Measurements from ENCODE around the gene RNF103. TPM values are rescaled to one million over a fixed set of nuclear protein-coding genes. Genes with fewer than 3 reads are reported as not detected.

Gene RNF103
- total RNA-seq, 2 experiments from 2014 or later, result 124 to 130 TPM

DNA sequence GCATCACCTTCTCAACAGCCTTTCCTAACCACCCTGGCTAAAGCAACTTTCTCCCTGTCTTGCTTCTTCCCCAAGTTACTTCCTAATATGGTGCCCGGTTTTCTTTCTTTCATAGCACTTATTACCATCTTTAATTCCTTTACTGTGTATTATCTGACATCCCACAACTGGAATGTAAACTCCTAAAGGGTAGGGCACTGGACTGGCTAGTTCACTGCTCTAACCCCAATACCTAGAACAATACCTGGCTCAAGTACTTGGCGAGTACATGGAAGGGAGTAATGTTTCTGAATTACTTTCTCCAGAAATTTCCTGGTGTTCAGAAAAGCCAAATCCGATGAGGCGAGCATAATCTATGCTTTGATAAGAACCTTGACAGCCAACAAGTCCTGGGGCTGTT is 22.7 kb upstream of the RNF103 start:
- ATAC-seq (ENCODE audit: poor library complexity) (no peak), DNase-seq (no peak)
- Mint-ChIP-seq H3K27me3 (no peaks in the 10 kb centered on the region), H3K9me3 (peaks cover 11% of the 10 kb centered on the region), H3K36me3 (ENCODE audit: low read depth) (peaks cover 14% of the 10 kb centered on the region), H3K27ac (no peak overlapping the region), H3K4me3 (no peak overlapping the region), H3K4me1 (ENCODE audit: low read depth) (no peaks in the 10 kb centered on the region)
- no peaks in the 10 kb centered on the region for H3K36me3 ChIP-seq (ENCODE audit: insufficient read depth, low read length)
- CTCF ChIA-PET, result no interaction called here
- H3K27ac ChIP-seq (ENCODE audit: low read depth in 1 of 2, low read length in 2 of 2), result no peak overlapping the region
- TF ChIP-seq, protein P1, sequence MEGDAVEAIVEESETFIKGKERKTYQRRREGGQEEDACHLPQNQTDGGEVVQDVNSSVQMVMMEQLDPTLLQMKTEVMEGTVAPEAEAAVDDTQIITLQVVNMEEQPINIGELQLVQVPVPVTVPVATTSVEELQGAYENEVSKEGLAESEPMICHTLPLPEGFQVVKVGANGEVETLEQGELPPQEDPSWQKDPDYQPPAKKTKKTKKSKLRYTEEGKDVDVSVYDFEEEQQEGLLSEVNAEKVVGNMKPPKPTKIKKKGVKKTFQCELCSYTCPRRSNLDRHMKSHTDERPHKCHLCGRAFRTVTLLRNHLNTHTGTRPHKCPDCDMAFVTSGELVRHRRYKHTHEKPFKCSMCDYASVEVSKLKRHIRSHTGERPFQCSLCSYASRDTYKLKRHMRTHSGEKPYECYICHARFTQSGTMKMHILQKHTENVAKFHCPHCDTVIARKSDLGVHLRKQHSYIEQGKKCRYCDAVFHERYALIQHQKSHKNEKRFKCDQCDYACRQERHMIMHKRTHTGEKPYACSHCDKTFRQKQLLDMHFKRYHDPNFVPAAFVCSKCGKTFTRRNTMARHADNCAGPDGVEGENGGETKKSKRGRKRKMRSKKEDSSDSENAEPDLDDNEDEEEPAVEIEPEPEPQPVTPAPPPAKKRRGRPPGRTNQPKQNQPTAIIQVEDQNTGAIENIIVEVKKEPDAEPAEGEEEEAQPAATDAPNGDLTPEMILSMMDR (IDR thresholded peaks at IDR 0.05), result no peak
- intact Hi-C loops (cut with DNase I, micrococcal nuclease), result no loop called here
- POLR2A ChIA-PET, result no interaction called here
- no peaks in the 10 kb centered on the region for H3K27me3 ChIP-seq (ENCODE audit: control insufficient read depth in 1 of 2, insufficient read depth in 2 of 2, low read length in 2 of 2)
- H3K9me3 ChIP-seq (ENCODE audit: control insufficient read depth in 1 of 2, insufficient read depth in 1 of 2, low read length in 2 of 2), result peaks cover 4 to 10% of the 10 kb centered on the region in 2 experiments
- no peak overlapping the region for H3K4me3 ChIP-seq (ENCODE audit: low read length)
- no peaks in the 10 kb centered on the region for H3K4me1 ChIP-seq (ENCODE audit: insufficient read depth, low read length)

DNA sequence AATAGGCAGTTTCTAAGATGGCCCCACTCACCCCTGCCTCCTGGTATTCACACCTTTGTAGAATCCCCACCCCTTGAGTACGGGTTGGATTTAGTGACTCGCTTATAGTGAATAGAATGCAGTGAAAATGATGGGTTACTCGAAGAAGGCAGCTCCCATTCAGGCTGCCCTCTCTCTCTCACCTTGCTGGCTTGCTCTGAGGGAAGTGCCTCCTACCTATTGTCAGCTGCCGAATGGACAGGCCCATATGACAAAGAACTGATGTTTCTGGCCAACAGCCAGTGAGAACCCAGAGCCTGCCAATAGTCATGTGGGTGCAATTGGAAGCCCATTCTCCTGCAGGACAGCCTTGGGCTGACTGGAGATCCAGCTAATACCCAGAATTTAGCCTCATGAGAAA is 22.1 kb upstream of the RNF103 start:
- H3K4me3 ChIP-seq (ENCODE audit: low read length), result no peak overlapping the region
- H3K4me3 Mint-ChIP-seq, result no peak overlapping the region
- H3K36me3 Mint-ChIP-seq (ENCODE audit: low read depth), result peaks cover 14% of the 10 kb centered on the region
- H3K4me1 ChIP-seq (ENCODE audit: insufficient read depth, low read length), result no peaks in the 10 kb centered on the region
- ATAC-seq (ENCODE audit: poor library complexity), result no peak
- DNase-seq, result no peak
- H3K36me3 ChIP-seq (ENCODE audit: insufficient read depth, low read length), result no peaks in the 10 kb centered on the region
- no peaks in the 10 kb centered on the region for H3K27me3 Mint-ChIP-seq
- H3K9me3 ChIP-seq (ENCODE audit: control insufficient read depth in 1 of 2, insufficient read depth in 1 of 2, low read length in 2 of 2), result peaks cover under 1 to 10% of the 10 kb centered on the region in 2 experiments
- CTCF ChIA-PET, result no interaction called here
- no peak overlapping the region for H3K27ac ChIP-seq (ENCODE audit: low read depth in 1 of 2, low read length in 2 of 2)
- peaks cover 11% of the 10 kb centered on the region for H3K9me3 Mint-ChIP-seq
- no peaks in the 10 kb centered on the region for H3K4me1 Mint-ChIP-seq (ENCODE audit: low read depth)
- TF ChIP-seq, protein P1 (IDR thresholded peaks at IDR 0.05), result no peak
- POLR2A ChIA-PET, result no interaction called here
- H3K27ac Mint-ChIP-seq, result no peak overlapping the region
- H3K27me3 ChIP-seq (ENCODE audit: control insufficient read depth in 1 of 2, insufficient read depth in 2 of 2, low read length in 2 of 2), result no peaks in the 10 kb centered on the region
- intact Hi-C loops (cut with DNase I, micrococcal nuclease), result no loop called here

DNA sequence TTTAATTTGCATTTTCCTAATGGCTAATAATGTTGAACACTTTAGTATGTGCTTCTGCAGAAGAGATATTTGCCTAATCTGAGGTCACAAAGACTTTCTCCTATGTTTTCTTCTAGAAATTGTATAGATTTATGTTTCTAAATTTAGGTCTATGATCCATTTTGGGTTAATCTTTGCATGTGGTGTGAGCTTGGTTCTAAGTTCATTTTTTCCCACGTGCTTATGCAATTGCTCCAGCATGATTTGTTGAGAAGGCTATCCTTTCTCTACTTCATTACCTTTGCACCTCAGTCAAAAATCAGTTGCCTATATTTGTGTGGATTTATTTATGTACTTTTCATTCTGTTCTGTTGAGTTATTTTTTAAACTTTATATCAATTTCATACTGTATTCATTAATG is 15.0 kb upstream of the RNF103 start:
- no peak overlapping the region for H3K27ac Mint-ChIP-seq
- Histone ChIP-seq H3K4me1 (ENCODE audit: insufficient read depth, low read length) (no peaks in the 10 kb centered on the region), H3K27me3 (ENCODE audit: control insufficient read depth in 1 of 2, insufficient read depth in 2 of 2, low read length in 2 of 2) (no peaks in the 10 kb centered on the region), H3K4me3 (ENCODE audit: low read length) (no peak overlapping the region), H3K36me3 (ENCODE audit: insufficient read depth, low read length) (no peaks in the 10 kb centered on the region), H3K9me3 (ENCODE audit: control insufficient read depth in 1 of 2, insufficient read depth in 1 of 2, low read length in 2 of 2) (peaks cover 0 to 4% of the 10 kb centered on the region in 2 experiments), H3K27ac (ENCODE audit: low read depth in 1 of 2, low read length in 2 of 2) (no peak overlapping the region)
- no peaks in the 10 kb centered on the region for H3K4me1 Mint-ChIP-seq (ENCODE audit: low read depth)
- H3K9me3 Mint-ChIP-seq, result peaks cover 9% of the 10 kb centered on the region
- intact Hi-C loops (cut with DNase I, micrococcal nuclease), result no loop called here
- H3K4me3 Mint-ChIP-seq, result no peak overlapping the region
- H3K27me3 Mint-ChIP-seq, result no peaks in the 10 kb centered on the region
- ChIA-PET POLR2A (no interaction called here), CTCF (no interaction called here)
- TF ChIP-seq, protein P1 (IDR thresholded peaks at IDR 0.05), result no peak
- DNase-seq (no peak), ATAC-seq (ENCODE audit: poor library complexity) (no peak)
- no peaks in the 10 kb centered on the region for H3K36me3 Mint-ChIP-seq (ENCODE audit: low read depth)
